Measurements from ENCODE around the gene ZNF787.

- TF ChIP-seq POLR2A (IDR thresholded peaks at IDR 0.05): no peak
- TF ChIP-seq, protein P1, sequence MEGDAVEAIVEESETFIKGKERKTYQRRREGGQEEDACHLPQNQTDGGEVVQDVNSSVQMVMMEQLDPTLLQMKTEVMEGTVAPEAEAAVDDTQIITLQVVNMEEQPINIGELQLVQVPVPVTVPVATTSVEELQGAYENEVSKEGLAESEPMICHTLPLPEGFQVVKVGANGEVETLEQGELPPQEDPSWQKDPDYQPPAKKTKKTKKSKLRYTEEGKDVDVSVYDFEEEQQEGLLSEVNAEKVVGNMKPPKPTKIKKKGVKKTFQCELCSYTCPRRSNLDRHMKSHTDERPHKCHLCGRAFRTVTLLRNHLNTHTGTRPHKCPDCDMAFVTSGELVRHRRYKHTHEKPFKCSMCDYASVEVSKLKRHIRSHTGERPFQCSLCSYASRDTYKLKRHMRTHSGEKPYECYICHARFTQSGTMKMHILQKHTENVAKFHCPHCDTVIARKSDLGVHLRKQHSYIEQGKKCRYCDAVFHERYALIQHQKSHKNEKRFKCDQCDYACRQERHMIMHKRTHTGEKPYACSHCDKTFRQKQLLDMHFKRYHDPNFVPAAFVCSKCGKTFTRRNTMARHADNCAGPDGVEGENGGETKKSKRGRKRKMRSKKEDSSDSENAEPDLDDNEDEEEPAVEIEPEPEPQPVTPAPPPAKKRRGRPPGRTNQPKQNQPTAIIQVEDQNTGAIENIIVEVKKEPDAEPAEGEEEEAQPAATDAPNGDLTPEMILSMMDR (IDR thresholded peaks at IDR 0.05): no peak
Measured at GRCh38 chr19:56109226-56109625, 11.9 kb downstream of the ZNF787 start.

Measured in thyroid gland (tissue), 4 donors.